ENCODE results near the gene CRYBG1.

- TF ChIP-seq CTCF (conservative IDR thresholded peaks at IDR 0.05; ENCODE audit: low read depth, low read length): no peak
- no peak for TF ChIP-seq EZH2 (IDR thresholded peaks at IDR 0.05; ENCODE audit: borderline replicate concordance, low read depth, low read length, poor library complexity, severe bottlenecking)
These were observed 177.1 kb downstream of the CRYBG1 start for GRCh38 chr6:106537662-106538061.

Measured in A673 (cell line).